Fibroblast of lung (primary cell): ENCODE data around the gene KRT15. TPM values are rescaled to one million over a fixed set of nuclear protein-coding genes. Genes with fewer than 3 reads are reported as not detected.

Source experiments
- DNase-seq, 2 donors: peaks; one replicate each; pipeline versions ENCODE4 v3.0.0 to v3.0.0-alpha.2; 2010; ENCODE audit warnings: low read depth in 2 of 2
- H2AFZ ChIP-seq: 2 replicates; pipeline ENCODE4 v1.5.1; 2012; ENCODE audit warnings: low read length, control low read depth, inconsistent platforms
- H3K27ac ChIP-seq: 2 replicates; pipeline ENCODE4 v1.5.1; 2011; ENCODE audit warnings: low read length, control low read depth; ENCODE audit not compliant: insufficient read depth
- H3K27me3 ChIP-seq: 2 replicates; pipeline ENCODE4 v1.5.1; 2011; ENCODE audit warnings: mild to moderate bottlenecking, low read length; ENCODE audit not compliant: control insufficient read depth, insufficient read depth
- H3K36me3 ChIP-seq: 2 replicates; pipeline ENCODE4 v1.5.1; 2011; ENCODE audit warnings: low read length; ENCODE audit not compliant: control insufficient read depth, insufficient read depth
- H3K4me1 ChIP-seq: 2 replicates; pipeline ENCODE4 v1.5.1; 2011; ENCODE audit warnings: low read length; ENCODE audit not compliant: control insufficient read depth, insufficient read depth; ENCODE audit errors: extremely low read depth
- H3K4me2 ChIP-seq: 2 replicates; pipeline ENCODE4 v1.5.1; 2011; ENCODE audit warnings: low read length, control low read depth; ENCODE audit not compliant: insufficient read depth; ENCODE audit errors: extremely low read depth
- H3K4me3 ChIP-seq, 4 experiments: fragments of 200-600 bp in 1 of 4; sonication (generic) in 1 of 4; replicated peaks in 1 of 4; 2 replicates each; pipeline ENCODE4 v1.5.1; 2011 to 2016; ENCODE audit warnings: low read length in 4 of 4, low read depth in 3 of 4, mild to moderate bottlenecking in 3 of 4, control low read depth in 2 of 4, inconsistent platforms in 1 of 4, mixed read lengths in 1 of 4; ENCODE audit not compliant: insufficient read depth in 1 of 4; ENCODE audit errors: control extremely low read depth in 1 of 4
- H3K79me2 ChIP-seq: 2 replicates; pipeline ENCODE4 v1.5.1; 2012; ENCODE audit warnings: mild to moderate bottlenecking, low read length, inconsistent platforms; ENCODE audit not compliant: control insufficient read depth, insufficient read depth
- H3K9ac ChIP-seq: 2 replicates; pipeline ENCODE4 v1.5.1; 2011; ENCODE audit warnings: mild to moderate bottlenecking, low read length, control low read depth; ENCODE audit not compliant: insufficient read depth
- H3K9me3 ChIP-seq: 2 replicates; pipeline ENCODE4 v1.5.1; 2012; ENCODE audit warnings: low read depth, low read length; ENCODE audit not compliant: control insufficient read depth, insufficient read depth
- H4K20me1 ChIP-seq: 2 replicates; pipeline ENCODE4 v1.5.1; 2011; ENCODE audit warnings: low read length; ENCODE audit not compliant: control insufficient read depth, insufficient read depth; ENCODE audit errors: extremely low read depth
- CTCF ChIP-seq, 2 donors: IDR thresholded peaks in 1 of 2; conservative IDR thresholded peaks in 1 of 2; 1 replicate in 1 of 2; 2 replicates in 1 of 2; pipeline ENCODE4 v1.5.1; 2011 to 2012; ENCODE audit warnings: low read length in 2 of 2, control low read depth in 1 of 2, inconsistent platforms in 1 of 2, low read depth in 1 of 2, mild to moderate bottlenecking in 1 of 2
- EZH2 ChIP-seq: IDR thresholded peaks from 2 replicates; pipeline ENCODE4 v1.5.1; 2012; ENCODE audit warnings: low read length, control low read depth, mild to moderate bottlenecking; ENCODE audit errors: missing control alignments
- polyA plus RNA-seq, 2 donors: library from polyadenylated mRNA; depleted of rRNA in 1 of 2; stranded (reverse) in 1 of 2; unstranded in 1 of 2; fragments of >200 nt; gene quantifications; 2 replicates each; pipeline ENCODE4 v1.2.1, GENCODE V29; 2011 to 2012; ENCODE audit warnings: missing spikeins in 1 of 2
- total RNA-seq: library from RNA; depleted of rRNA; stranded (reverse); fragments of >200 nt; gene quantifications from 2 replicates; pipeline ENCODE4 v1.2.1, GENCODE V29; 2014

KRT15 gene
- total and polyA plus RNA-seq, 2 donors (not counting 1 experiment from before 2014, with no cell fraction given), result 0.17 to 0.47 TPM

DNA sequence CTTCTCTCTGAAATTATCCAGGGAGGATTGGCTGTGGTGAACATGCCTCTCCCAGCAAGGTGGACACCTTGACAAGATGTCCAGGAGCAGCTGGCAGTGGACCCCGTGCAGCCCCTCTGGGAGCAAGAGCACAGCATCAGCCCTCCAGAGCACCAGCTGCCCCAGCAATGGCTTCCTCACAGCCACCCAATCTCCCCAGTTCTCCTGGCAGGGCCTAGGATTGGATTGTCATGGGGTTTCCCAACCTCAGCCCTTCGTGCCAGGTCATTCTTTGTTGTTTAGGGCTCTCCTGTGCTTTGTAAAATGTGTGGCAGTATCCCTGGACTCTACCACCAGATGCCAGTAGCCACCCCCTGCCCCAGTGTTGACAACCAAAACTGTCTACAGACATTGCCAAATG, 27.2 kb downstream of the KRT15 start:
- Histone ChIP-seq H3K4me2 (no peak overlapping the region), H3K79me2 (no peaks in the 10 kb centered on the region), H3K4me1 (peaks cover 11% of the 10 kb centered on the region), H3K36me3 (no peaks in the 10 kb centered on the region), H4K20me1 (no peaks in the 10 kb centered on the region), H3K27me3 (no peaks in the 10 kb centered on the region), H3K4me3 (no peak overlapping the region), H2AFZ (no peak overlapping the region), H3K9me3 (no peaks in the 10 kb centered on the region), H3K9ac (no peak overlapping the region), H3K27ac (no peak overlapping the region)
- TF ChIP-seq CTCF (conservative IDR thresholded peaks at IDR 0.05 in 1 of 2, IDR thresholded peaks at IDR 0.05 in 1 of 2; ENCODE audit: low read depth in 1 of 2, low read length in 2 of 2) (no peak), EZH2 (no peak)
- no peak for DNase-seq

DNA sequence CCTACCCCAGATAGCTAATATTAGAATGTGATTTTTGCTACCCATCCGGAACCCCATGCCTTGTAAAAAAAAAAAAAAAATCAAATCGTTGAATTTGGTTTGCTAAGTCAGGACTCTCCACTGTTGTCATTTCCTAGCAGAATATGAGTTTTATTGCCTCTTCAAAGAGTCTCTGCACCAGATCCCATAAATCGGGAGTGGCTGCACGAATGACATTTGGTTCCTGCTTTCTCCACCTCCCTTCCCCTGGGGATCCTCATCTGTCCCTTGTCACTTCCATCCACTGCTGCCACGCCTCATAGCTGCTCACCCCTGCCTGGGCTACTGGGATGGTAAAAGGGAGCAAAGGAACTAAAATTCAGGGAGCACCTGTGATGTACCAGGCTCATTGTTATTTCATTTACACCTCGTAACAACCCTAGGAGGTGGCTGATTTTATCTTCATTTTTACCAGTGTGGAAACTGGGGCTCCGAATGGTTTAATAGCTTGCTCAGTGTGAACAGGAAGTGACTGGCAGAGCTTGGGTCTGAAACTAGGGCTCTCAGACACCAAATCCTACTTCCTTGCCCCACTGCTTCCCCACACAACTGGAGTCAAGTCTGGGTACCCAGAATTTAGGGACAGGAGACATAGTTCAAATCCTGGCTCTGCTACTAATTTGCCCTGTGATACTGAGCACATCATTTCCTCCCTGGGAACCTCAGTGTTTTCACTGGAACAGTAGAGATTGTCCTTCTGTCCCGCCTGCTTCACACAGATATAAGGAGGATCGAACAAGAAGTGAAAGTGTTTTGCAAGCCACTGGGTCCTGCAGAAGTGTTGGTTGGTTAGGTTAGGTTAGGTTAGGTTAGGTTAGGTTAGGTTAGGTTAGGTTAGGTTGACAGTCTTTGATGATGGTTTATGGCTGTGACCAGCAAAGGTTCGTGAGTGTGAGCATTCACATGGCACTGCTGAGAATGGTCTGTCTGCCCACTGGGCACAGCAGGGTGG, 28.4 kb downstream of the KRT15 start:
- DNase-seq, result no peak
- peaks cover 11% of the 10 kb centered on the region for H3K4me1 ChIP-seq
- no peaks in the 10 kb centered on the region for H3K9me3 ChIP-seq
- H3K4me3 ChIP-seq, result no peak overlapping the region
- H3K27ac ChIP-seq, result no peak overlapping the region
- no peak overlapping the region for H3K9ac ChIP-seq
- H3K79me2 ChIP-seq, result no peaks in the 10 kb centered on the region
- H2AFZ ChIP-seq, result no peak overlapping the region
- H3K4me2 ChIP-seq, result no peak overlapping the region
- no peaks in the 10 kb centered on the region for H4K20me1 ChIP-seq
- H3K36me3 ChIP-seq, result no peaks in the 10 kb centered on the region
- TF ChIP-seq CTCF (conservative IDR thresholded peaks at IDR 0.05 in 1 of 2, IDR thresholded peaks at IDR 0.05 in 1 of 2; ENCODE audit: low read depth in 1 of 2, low read length in 2 of 2), result no peak
- no peak for TF ChIP-seq EZH2
- no peaks in the 10 kb centered on the region for H3K27me3 ChIP-seq

DNA sequence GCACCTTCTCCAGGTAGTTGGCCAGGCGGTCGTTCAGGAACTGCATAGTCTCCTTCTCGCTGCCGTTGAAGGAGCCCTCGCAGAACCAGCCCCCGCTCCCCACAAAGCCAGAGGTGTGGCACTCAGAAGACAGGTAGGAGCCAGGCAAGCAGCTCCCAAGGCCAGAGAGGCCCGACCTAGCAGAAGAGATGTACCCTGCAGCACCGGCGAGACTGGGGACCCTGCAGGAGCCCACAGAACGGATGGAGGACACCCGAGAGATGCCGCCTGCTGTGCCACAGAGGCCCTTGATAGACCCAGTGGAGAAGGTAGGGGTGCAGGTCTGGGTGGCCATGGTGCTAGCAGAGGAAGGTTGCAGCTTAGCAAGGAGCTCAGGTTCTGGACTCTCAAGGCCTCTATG, 29.2 kb downstream of the KRT15 start, which contains the start of gene KRT36:
KRT36 (minus strand) TSS at position 380 of the 400 bp plus-strand sequence; CDS start at position 334, 46 bp downstream.
- Histone ChIP-seq H3K36me3 (no peaks in the 10 kb centered on the region), H4K20me1 (no peaks in the 10 kb centered on the region), H3K4me2 (no peak within 1 kb of the TSS), H3K79me2 (no peaks in the 10 kb centered on the region), H3K4me1 (peaks cover 7% of the 10 kb centered on the region), H3K27ac (no peak within 1 kb of the TSS), H3K9me3 (no peaks in the 10 kb centered on the region), H3K4me3 (no peak within 1 kb of the TSS), H3K9ac (no peak within 1 kb of the TSS), H2AFZ (no peak within 1 kb of the TSS), H3K27me3 (no peaks in the 10 kb centered on the region)
- DNase-seq, result no peak
- no peak for TF ChIP-seq CTCF (conservative IDR thresholded peaks at IDR 0.05 in 1 of 2, IDR thresholded peaks at IDR 0.05 in 1 of 2; ENCODE audit: low read depth in 1 of 2, low read length in 2 of 2)
- no peak for TF ChIP-seq EZH2
